Pancreas (tissue), 10 donors: Measurements from ENCODE around the gene POMC. TPM values are rescaled to one million over a fixed set of nuclear protein-coding genes. Genes with fewer than 3 reads are reported as not detected.
"Not testable (repeated sequence)": the region's sequence is repeated elsewhere in the genome, so short reads cannot be mapped to it uniquely, and the experiment has no call there.

Source experiments
- ATAC-seq, 4 donors: fragments of 200-7000 bp; cut with Tn5 transposase; one replicate each; pipeline versions ENCODE4 v1.8.0 to v1.9.1; 2020; ENCODE audit warnings: mild to moderate bottlenecking in 4 of 4, moderate library complexity in 4 of 4
- DNase-seq, 6 donors: peaks; one replicate each; pipeline ENCODE4 v3.0.0-alpha.2; 2020
- FAIRE-seq: peaks from 2 replicates; lab custom pipeline; 2012; peaks lifted over from hg19 to GRCh38; lab: Jason Lieb, UNC
- H3K27ac ChIP-seq, 4 donors: fragments of 200-600 bp; sonication (generic); 1 replicate in 3 of 4; 2 replicates in 1 of 4; pipeline versions ENCODE4 v1.5.0 to v1.8.0; 2020
- H3K27me3 ChIP-seq, 4 donors: fragments of 200-600 bp; one replicate each; pipeline ENCODE4 v1.8.0; 2021
- H3K36me3 ChIP-seq, 3 donors: fragments of 200-600 bp; sonication (generic) in 1 of 3; one replicate each; pipeline versions ENCODE4 v1.5.0 to v1.8.0; 2020 to 2021
- H3K4me1 ChIP-seq, 3 donors: fragments of 200-600 bp; one replicate each; pipeline ENCODE4 v1.8.0; 2021
- H3K4me3 ChIP-seq, 4 donors: fragments of 200-600 bp; sonication (generic) in 2 of 4; one replicate each; pipeline versions ENCODE4 v1.5.0 to v1.8.0; 2020 to 2021
- H3K9me3 ChIP-seq, 4 donors: fragments of 200-600 bp; one replicate each; pipeline ENCODE4 v1.8.0; 2021
- CTCF ChIP-seq, 4 donors: fragments of 200-600 bp; sonication (generic) in 3 of 4; IDR thresholded peaks; one replicate each; pipeline versions ENCODE4 v1.5.0 to v1.8.0; 2021; ENCODE audit warnings: antibody characterized with exemption in 4 of 4
- WGBS, 2 donors: extraction: QIAGEN DNeasy Blood & Tissue Kit; methylation state at CpG; one replicate each; pipeline ENCODE4 v1.1.7; 2013; 5-methylcytosine and 5-hydroxymethylcytosine counted together
- intact Hi-C, 3 donors: fragments of 100-400 bp; cut with DNase I; formaldehyde crosslinking; loops; one replicate each; pipeline versions ENCODE4 v1.11.1 to v1.14.2; 2022
- polyA plus RNA-seq, 2 donors: library from polyadenylated mRNA; stranded (reverse); fragments of 200-250 nt; gene quantifications; one replicate each; pipeline ENCODE4 v1.2.3, GENCODE V29; 2013
- total RNA-seq, 6 donors: library from RNA; stranded (reverse); fragmentation: NEBNext Ultra II Directional in 4 of 6; extraction: Animal tissue kit (Norgen Biotek cat#: 25700) in 4 of 6; gene quantifications; one replicate each; pipeline versions ENCODE4 v1.2.1 to v1.2.4, GENCODE V29; 2021 to 2023
- donor health status: healthy with polysubstance abuse.
- donor health status: DM: no; HTN: no; CAD: no; lungs with moderate emphysema.
- donor health status: DM: no; HTN: no; CAD: no.
- donor health status: control.
- donor health status: control.
- donor health status: Bipolar disorder and iron deficiency.
- donor health status: DM: yes; HTN: yes; CAD: no.
- donor health status: DM: no; HTN: no; CAD: no.
- donor health status: DM: no; HTN: no; CAD: no.
- donor health status: DM: yes; HTN: yes; CAD: no.

Gene POMC
- total and polyA plus RNA-seq, 8 donors, result 2.4 to 13.5 (median 6.3) TPM

DNA sequence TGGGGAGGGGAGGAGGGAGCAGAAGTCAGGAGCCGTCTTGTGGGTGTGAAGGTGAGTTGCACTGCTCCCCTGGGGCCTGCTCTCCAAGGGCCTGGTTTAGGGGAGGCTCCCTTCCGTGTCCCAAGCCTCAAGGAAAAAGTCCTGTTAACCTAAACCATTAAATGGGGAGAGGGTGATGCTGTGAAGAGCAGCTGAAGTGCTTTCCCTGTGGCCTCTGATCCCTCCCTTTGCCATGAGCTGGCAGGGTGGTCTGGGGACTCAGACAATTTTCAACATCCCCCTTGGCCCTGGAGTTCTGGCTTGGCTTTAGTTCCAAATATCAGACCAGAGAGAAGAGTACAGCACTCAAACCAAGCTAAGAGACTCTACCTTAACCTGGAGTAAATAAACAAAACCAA, 692 bp upstream of the POMC start:
- Histone ChIP-seq H3K4me3 (peak overlapping the region in 1 of 4 donors; percentile 51), H3K27ac (no peak overlapping the region), H3K27me3 (no peaks in the 10 kb centered on the region), H3K4me1 (no peaks in the 10 kb centered on the region), H3K36me3 (no peaks in the 10 kb centered on the region), H3K9me3 (no peaks in the 10 kb centered on the region)
- 80% methylated on average over 2 of the region's 2 CpGs for WGBS, 2 donors
- no peak for TF ChIP-seq CTCF (IDR thresholded peaks at IDR 0.05)
- FAIRE-seq (no peak), DNase-seq (no peak), ATAC-seq (no peak)
- intact Hi-C loops, result no loop called here

- Histone ChIP-seq H3K27ac (no peak overlapping the region), H3K36me3 (no peaks in the 10 kb centered on the region), H3K4me3 (no peak overlapping the region), H3K27me3 (no peaks in the 10 kb centered on the region), H3K4me1 (no peaks in the 10 kb centered on the region), H3K9me3 (no peaks in the 10 kb centered on the region)
- no peak for FAIRE-seq
- WGBS, 2 donors, result 35 to 51% methylated on average over 10 of the region's 10 CpGs
- peak; percentile 37 to 86 (median 64) for DNase-seq
- peak in 1 of 4 donors; percentile 24 for TF ChIP-seq CTCF (IDR thresholded peaks at IDR 0.05)
- ATAC-seq, result peak; percentile 80 to 89 (median 84)
- intact Hi-C loops, result no loop called here
Measured at GRCh38 chr2:25165992-25166875, 2.1 kb downstream of the POMC start.

GRCh38 chr2:25164561-25164960, 3.8 kb downstream of the POMC start:
- DNase-seq (peak in 1 of 6 donors; percentile 31), FAIRE-seq (no peak), ATAC-seq (no peak)
- 63 to 78% methylated on average over 8 of the region's 8 CpGs for WGBS, 2 donors
- Histone ChIP-seq H3K27me3 (no peaks in the 10 kb centered on the region), H3K27ac (no peak overlapping the region), H3K36me3 (no peaks in the 10 kb centered on the region), H3K4me1 (no peaks in the 10 kb centered on the region), H3K4me3 (no peak overlapping the region), H3K9me3 (no peaks in the 10 kb centered on the region)
- TF ChIP-seq CTCF (IDR thresholded peaks at IDR 0.05), result no peak
- intact Hi-C loops, result no loop called here

- H3K36me3 ChIP-seq, H3K4me3 ChIP-seq, intact Hi-C loops, H3K4me1 ChIP-seq, H3K27ac ChIP-seq, ATAC-seq, FAIRE-seq, H3K27me3 ChIP-seq, H3K9me3 ChIP-seq: not testable (repeated sequence)
- DNase-seq, result peak in 1 of 6 donors; percentile 2
- WGBS, 2 donors, result 97% methylated on average over 7 of the region's 7 CpGs
Measured at GRCh38 chr2:25162061-25162460, 6.3 kb downstream of the POMC start.

DNA sequence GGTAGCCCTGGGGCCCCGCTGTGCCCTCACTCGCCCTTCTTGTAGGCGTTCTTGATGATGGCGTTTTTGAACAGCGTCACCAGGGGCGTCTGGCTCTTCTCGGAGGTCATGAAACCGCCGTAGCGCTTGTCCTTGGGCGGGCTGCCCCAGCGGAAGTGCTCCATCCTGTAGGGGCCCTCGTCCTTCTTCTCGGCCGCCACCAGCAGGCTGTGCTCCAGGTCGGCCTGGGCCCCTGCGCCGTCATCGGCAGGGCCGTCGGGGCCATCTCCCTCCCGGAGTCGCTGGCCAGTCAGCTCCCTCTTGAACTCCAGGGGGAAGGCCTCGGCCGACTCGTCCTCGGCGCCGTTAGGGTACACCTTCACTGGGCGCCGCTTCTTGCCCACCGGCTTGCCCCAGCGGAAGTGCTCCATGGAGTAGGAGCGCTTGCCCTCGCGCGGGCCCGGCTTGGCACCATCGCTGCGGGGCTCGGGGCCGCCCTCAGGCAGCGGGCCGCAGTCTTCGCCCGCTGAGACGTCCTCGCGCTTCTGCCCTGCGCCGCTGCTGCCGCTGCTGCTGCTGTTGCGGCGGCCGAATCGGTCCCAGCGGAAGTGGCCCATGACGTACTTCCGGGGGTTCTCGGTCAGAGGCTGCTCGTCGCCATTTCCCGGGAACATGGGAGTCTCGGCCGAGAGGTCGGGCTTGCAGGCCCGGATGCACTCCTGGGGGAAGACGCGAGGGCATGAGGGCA, 7.2 kb downstream of the POMC start:
- DNase-seq (peak in 5 of 6 donors; percentile 53 to 73 (median 62)), ATAC-seq (peak; percentile 49 to 73 (median 60)), FAIRE-seq (no peak)
- H3K9me3 ChIP-seq, result no peaks in the 10 kb centered on the region
- H3K4me1 ChIP-seq, result no peaks in the 10 kb centered on the region
- H3K36me3 ChIP-seq, result no peaks in the 10 kb centered on the region
- TF ChIP-seq CTCF (IDR thresholded peaks at IDR 0.05), result no peak
- 44 to 53% methylated on average over 69 of the region's 69 CpGs for WGBS, 2 donors
- H3K27ac ChIP-seq, result peak overlapping the region in 1 of 4 donors; percentile 16
- no peaks in the 10 kb centered on the region for H3K27me3 ChIP-seq
- peak overlapping the region; percentile 8 to 40 (median 28) for H3K4me3 ChIP-seq
- intact Hi-C loops, result no loop called here
